Neural cell (in vitro differentiated cells): ENCODE measurements around the gene TNFAIP8L1. TPM values are rescaled to one million over a fixed set of nuclear protein-coding genes. Genes with fewer than 3 reads are reported as not detected.

Experiments
- H2AFZ ChIP-seq: fragments of 200-600, 300-800 bp; sonication (generic), shearing (Covaris generic); 2 replicates; pipeline ENCODE4 v1.6.0; 2014; ENCODE audit warnings: low read depth, mild to moderate bottlenecking, antibody characterized with exemption, low read length, moderate library complexity
- H3F3A ChIP-seq: fragments of 200-600 bp; shearing (Covaris generic); 2 replicates; pipeline ENCODE4 v1.6.1; 2016; ENCODE audit warnings: mild to moderate bottlenecking, moderate library complexity, mixed read lengths, antibody characterized with exemption, low read length; ENCODE audit not compliant: insufficient read depth, poor library complexity, severe bottlenecking
- H3K27ac ChIP-seq: fragments of 200-600, 300-800 bp; sonication (generic), shearing (Covaris generic); 2 replicates; pipeline ENCODE4 v1.5.1; 2014; ENCODE audit warnings: mild to moderate bottlenecking, low read length, moderate library complexity
- H3K27me3 ChIP-seq: fragments of 300-800, 200-600 bp; sonication (generic), shearing (Covaris generic); 2 replicates; pipeline ENCODE4 v1.6.0; 2014; ENCODE audit warnings: mild to moderate bottlenecking, low read depth, low read length, moderate library complexity; ENCODE audit not compliant: insufficient read depth
- H3K36me3 ChIP-seq: fragments of 300-800, 200-600 bp; sonication (generic), shearing (Covaris generic); 2 replicates; pipeline ENCODE4 v1.5.1; 2014; ENCODE audit warnings: mild to moderate bottlenecking, antibody characterized with exemption, low read length, moderate library complexity; ENCODE audit not compliant: insufficient read depth
- H3K4me2 ChIP-seq: fragments of 300-800, 200-600 bp; sonication (generic), shearing (Covaris generic); 2 replicates; pipeline ENCODE4 v1.6.0; 2014; ENCODE audit warnings: mild to moderate bottlenecking, low read length
- H3K4me3 ChIP-seq: fragments of 300-800, 200-600 bp; sonication (generic), shearing (Covaris generic); 2 replicates; pipeline ENCODE4 v1.5.1; 2014; ENCODE audit warnings: mild to moderate bottlenecking, low read length, moderate library complexity
- H3K79me2 ChIP-seq: fragments of 200-600 bp; shearing (Covaris generic); replicated peaks from 2 replicates; pipeline ENCODE4 v1.6.0; 2014; ENCODE audit warnings: mild to moderate bottlenecking, low read length, moderate library complexity; ENCODE audit not compliant: insufficient read depth
- H3K9ac ChIP-seq: fragments of 300-800, 200-600 bp; sonication (generic), shearing (Covaris generic); 2 replicates; pipeline ENCODE4 v1.6.1; 2016; ENCODE audit warnings: mild to moderate bottlenecking, low read length, mixed read lengths
- H3K9me2 ChIP-seq: fragments of 200-600 bp; shearing (Covaris generic); 2 replicates; pipeline ENCODE4 v1.6.1; 2016; ENCODE audit warnings: mild to moderate bottlenecking, low read length, mixed read lengths; ENCODE audit not compliant: insufficient read depth
- H3K9me3 ChIP-seq: fragments of 200-600, 300-800 bp; sonication (generic), shearing (Covaris generic); 2 replicates; pipeline ENCODE4 v1.6.1; 2016; ENCODE audit warnings: mild to moderate bottlenecking, mixed run types, low read length, moderate library complexity, mixed read lengths
- H4K20me1 ChIP-seq: fragments of 200-600 bp; shearing (Covaris generic); 2 replicates; pipeline ENCODE4 v1.6.1; 2016; ENCODE audit warnings: mild to moderate bottlenecking, mixed run types; ENCODE audit not compliant: insufficient read depth
- CTCF ChIP-seq: fragments of 450-650 bp; IDR thresholded peaks from 2 replicates; pipeline ENCODE4 v1.5.1; 2014; ENCODE audit warnings: antibody characterized with exemption, mild to moderate bottlenecking, moderate library complexity; ENCODE audit not compliant: poor library complexity, severe bottlenecking
- EP300 ChIP-seq: fragments of 450-650 bp; conservative IDR thresholded peaks from 2 replicates; pipeline ENCODE4 v1.6.1; 2014; ENCODE audit warnings: antibody characterized with exemption, mild to moderate bottlenecking, moderate library complexity; ENCODE audit not compliant: poor library complexity, severe bottlenecking
- EZH2 ChIP-seq: fragments of 200-600, 300-800 bp; shearing (Covaris generic), sonication (generic); IDR thresholded peaks from 2 replicates; pipeline ENCODE4 v1.6.1; 2014; ENCODE audit warnings: antibody characterized with exemption, low read length, borderline replicate concordance, mild to moderate bottlenecking; ENCODE audit not compliant: insufficient read depth, poor library complexity, severe bottlenecking
- MXI1 ChIP-seq: fragments of 450-650 bp; conservative IDR thresholded peaks from 2 replicates; pipeline ENCODE4 v1.6.1; 2014; ENCODE audit warnings: antibody characterized with exemption, mild to moderate bottlenecking; ENCODE audit not compliant: poor library complexity, severe bottlenecking
- POLR2AphosphoS5 ChIP-seq: IDR thresholded peaks from 2 replicates; pipeline ENCODE4 v1.6.1; 2012
- RAD21 ChIP-seq: fragments of 450-650 bp; conservative IDR thresholded peaks from 2 replicates; pipeline ENCODE4 v1.6.1; 2014; ENCODE audit warnings: antibody characterized with exemption, mild to moderate bottlenecking, moderate library complexity
- SMC3 ChIP-seq: fragments of 450-650 bp; conservative IDR thresholded peaks from 2 replicates; pipeline ENCODE4 v1.6.1; 2014; ENCODE audit warnings: antibody characterized with exemption, mild to moderate bottlenecking, moderate library complexity; ENCODE audit not compliant: poor library complexity
- TAF1 ChIP-seq: IDR thresholded peaks from 2 replicates; pipeline ENCODE4 v1.6.1; 2012; ENCODE audit warnings: low read depth
- polyA plus RNA-seq: library from polyadenylated mRNA; depleted of rRNA; stranded (reverse); fragments of >200 nt; gene quantifications from 2 replicates; pipeline ENCODE4 v1.2.3, GENCODE V29; 2014
- TF ChIP-seq, protein P1 (sequence below): IDR thresholded peaks from 2 replicates; pipeline ENCODE4 v1.6.1; 2012; ENCODE audit warnings: borderline replicate concordance

TNFAIP8L1 gene
- polyA plus RNA-seq, 1 donor from 2014 or later, result 0.99 TPM

DNA sequence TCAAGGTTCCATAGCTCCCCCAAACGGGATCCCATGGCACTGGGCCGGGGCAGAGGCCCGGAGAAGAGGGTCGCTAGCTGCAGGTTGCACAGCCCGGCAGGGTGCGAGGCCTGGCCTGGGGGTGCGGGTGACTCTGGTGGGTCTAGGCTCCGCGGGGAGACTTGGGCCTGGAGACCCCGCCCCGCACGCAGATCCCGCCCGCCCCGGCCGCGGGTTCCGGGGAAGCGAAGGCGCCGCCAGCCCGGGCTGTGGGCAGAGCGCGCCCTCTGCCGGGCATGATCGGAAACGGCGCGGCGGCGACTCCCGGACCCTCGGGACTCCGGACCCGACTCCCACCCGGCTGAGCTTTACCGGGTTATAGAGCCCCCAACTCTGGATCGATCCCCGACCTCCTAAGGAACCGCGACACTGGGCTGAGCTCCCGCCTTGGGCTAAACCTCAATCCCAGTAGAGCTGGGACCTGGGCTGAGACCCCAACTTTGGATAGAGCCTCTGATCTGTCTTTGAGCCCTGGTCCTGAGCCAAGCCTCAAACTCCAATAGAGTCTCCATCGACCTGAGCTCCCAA, 3.1 kb upstream of the TNFAIP8L1 start:
- no peaks in the 10 kb centered on the region for H3F3A ChIP-seq
- H2AFZ ChIP-seq, result peak overlapping the region; percentile 8
- H3K4me3 ChIP-seq, result peak overlapping the region; percentile 63
- peak; percentile 93 for TF ChIP-seq RAD21
- no peak for TF ChIP-seq EZH2
- TF ChIP-seq, protein P1, sequence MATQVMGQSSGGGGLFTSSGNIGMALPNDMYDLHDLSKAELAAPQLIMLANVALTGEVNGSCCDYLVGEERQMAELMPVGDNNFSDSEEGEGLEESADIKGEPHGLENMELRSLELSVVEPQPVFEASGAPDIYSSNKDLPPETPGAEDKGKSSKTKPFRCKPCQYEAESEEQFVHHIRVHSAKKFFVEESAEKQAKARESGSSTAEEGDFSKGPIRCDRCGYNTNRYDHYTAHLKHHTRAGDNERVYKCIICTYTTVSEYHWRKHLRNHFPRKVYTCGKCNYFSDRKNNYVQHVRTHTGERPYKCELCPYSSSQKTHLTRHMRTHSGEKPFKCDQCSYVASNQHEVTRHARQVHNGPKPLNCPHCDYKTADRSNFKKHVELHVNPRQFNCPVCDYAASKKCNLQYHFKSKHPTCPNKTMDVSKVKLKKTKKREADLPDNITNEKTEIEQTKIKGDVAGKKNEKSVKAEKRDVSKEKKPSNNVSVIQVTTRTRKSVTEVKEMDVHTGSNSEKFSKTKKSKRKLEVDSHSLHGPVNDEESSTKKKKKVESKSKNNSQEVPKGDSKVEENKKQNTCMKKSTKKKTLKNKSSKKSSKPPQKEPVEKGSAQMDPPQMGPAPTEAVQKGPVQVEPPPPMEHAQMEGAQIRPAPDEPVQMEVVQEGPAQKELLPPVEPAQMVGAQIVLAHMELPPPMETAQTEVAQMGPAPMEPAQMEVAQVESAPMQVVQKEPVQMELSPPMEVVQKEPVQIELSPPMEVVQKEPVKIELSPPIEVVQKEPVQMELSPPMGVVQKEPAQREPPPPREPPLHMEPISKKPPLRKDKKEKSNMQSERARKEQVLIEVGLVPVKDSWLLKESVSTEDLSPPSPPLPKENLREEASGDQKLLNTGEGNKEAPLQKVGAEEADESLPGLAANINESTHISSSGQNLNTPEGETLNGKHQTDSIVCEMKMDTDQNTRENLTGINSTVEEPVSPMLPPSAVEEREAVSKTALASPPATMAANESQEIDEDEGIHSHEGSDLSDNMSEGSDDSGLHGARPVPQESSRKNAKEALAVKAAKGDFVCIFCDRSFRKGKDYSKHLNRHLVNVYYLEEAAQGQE, result no peak
- TF ChIP-seq MXI1, result peak; percentile 33
- no peak for TF ChIP-seq TAF1
- peak; percentile 88 for TF ChIP-seq SMC3
- peak; percentile 92 for TF ChIP-seq CTCF
- no peak for TF ChIP-seq POLR2AphosphoS5
- no peaks in the 10 kb centered on the region for H3K36me3 ChIP-seq
- H3K9me2 ChIP-seq, result no peaks in the 10 kb centered on the region
- H3K9me3 ChIP-seq, result no peaks in the 10 kb centered on the region
- H3K27me3 ChIP-seq, result peaks cover 8% of the 10 kb centered on the region
- no peak overlapping the region for H3K27ac ChIP-seq
- H3K79me2 ChIP-seq, result no peaks in the 10 kb centered on the region
- H3K4me2 ChIP-seq, result no peak overlapping the region
- peak overlapping the region; percentile 55 for H3K9ac ChIP-seq
- no peaks in the 10 kb centered on the region for H4K20me1 ChIP-seq

DNA sequence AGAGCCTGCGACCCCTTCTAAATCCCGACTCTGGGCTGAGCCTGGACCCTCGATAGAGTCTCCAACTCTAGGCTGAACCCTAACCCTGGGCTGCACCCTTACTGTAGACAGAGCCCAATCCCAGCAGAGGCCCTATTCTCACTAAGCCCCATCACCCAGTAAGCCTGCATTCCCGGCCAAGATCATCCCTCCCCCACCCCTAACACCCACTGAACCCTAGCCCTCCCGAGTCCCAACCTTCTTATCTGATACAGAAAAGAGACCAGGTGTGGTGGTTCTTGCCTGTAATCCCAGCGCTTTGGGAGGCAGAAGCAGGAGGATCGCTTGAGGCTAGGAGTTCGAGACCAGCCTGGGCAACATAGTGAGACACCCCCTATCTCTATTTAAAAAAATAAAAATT, 2.6 kb upstream of the TNFAIP8L1 start:
- H3K9ac ChIP-seq, result no peak overlapping the region
- peaks cover 8% of the 10 kb centered on the region for H3K27me3 ChIP-seq
- no peak overlapping the region for H3K4me3 ChIP-seq
- no peaks in the 10 kb centered on the region for H3K9me2 ChIP-seq
- no peak for TF ChIP-seq POLR2AphosphoS5
- TF ChIP-seq CTCF, result no peak
- TF ChIP-seq EZH2, result no peak
- TF ChIP-seq EP300, result no peak
- TF ChIP-seq, protein P1, result no peak
- no peak for TF ChIP-seq TAF1
- no peak for TF ChIP-seq SMC3
- TF ChIP-seq RAD21, result no peak
- no peak for TF ChIP-seq MXI1
- no peak overlapping the region for H3K4me2 ChIP-seq
- H2AFZ ChIP-seq, result no peak overlapping the region
- H3K36me3 ChIP-seq, result no peaks in the 10 kb centered on the region
- H3K27ac ChIP-seq, result no peak overlapping the region
- H3K79me2 ChIP-seq, result no peaks in the 10 kb centered on the region
- H3K9me3 ChIP-seq, result no peaks in the 10 kb centered on the region
- no peaks in the 10 kb centered on the region for H4K20me1 ChIP-seq
- H3F3A ChIP-seq, result no peaks in the 10 kb centered on the region
